Stomach (tissue), 4 donors: ENCODE measurements around the gene GNG14.

Source experiments
- CTCF ChIP-seq, 7 experiments: fragments of 450-650 bp in 4 of 7; fragments of 200-600 bp in 3 of 7; sonication (generic) in 3 of 7; IDR thresholded peaks; one replicate each; pipeline ENCODE4 v1.5.1; 2016 to 2019; ENCODE audit warnings: antibody characterized with exemption in 7 of 7, control low read depth in 2 of 7, mild to moderate bottlenecking in 1 of 7
- POLR2A ChIP-seq, 4 donors: fragments of 450-650 bp; IDR thresholded peaks; one replicate each; pipeline ENCODE4 v1.6.1; 2016; ENCODE audit warnings: antibody characterized with exemption in 4 of 4, control low read depth in 2 of 4, mild to moderate bottlenecking in 1 of 4, moderate library complexity in 1 of 4

GRCh38 chr19:12721656-12722565 is 34.1 kb downstream of the GNG14 start:
- TF ChIP-seq CTCF (IDR thresholded peaks at IDR 0.05) (no peak), POLR2A (IDR thresholded peaks at IDR 0.05) (no peak)
